ENCODE data around the gene DGKG.

DGKG gene

GRCh38 chr3:186143250-186143649, 218.8 kb downstream of the DGKG start:
- peaks cover 33% of the 10 kb centered on the region for H3K4me1 ChIP-seq (ENCODE audit: insufficient read depth, low read length, poor library complexity, severe bottlenecking)

GRCh38 chr3:186142393-186142932, 219.6 kb downstream of the DGKG start:
- Histone ChIP-seq H3K4me3 (ENCODE audit: low read length, poor library complexity, severe bottlenecking) (peak overlapping the region; percentile 16), H4K20me1 (ENCODE audit: insufficient read depth, low read length, poor library complexity, severe bottlenecking) (no peaks in the 10 kb centered on the region), H3K27me3 (ENCODE audit: insufficient read depth, low read length, poor library complexity, severe bottlenecking) (no peaks in the 10 kb centered on the region)

More at GRCh38 chr3:186143250-186143649, 218.8 kb downstream of the DGKG start:
- Histone ChIP-seq H2AFZ (ENCODE audit: low read length) (no peak overlapping the region), H3K9me3 (ENCODE audit: insufficient read depth, low read depth, low read length) (no peaks in the 10 kb centered on the region), H3K4me3 (ENCODE audit: low read length, poor library complexity, severe bottlenecking) (no peak overlapping the region), H3K36me3 (ENCODE audit: insufficient read depth, low read length) (no peaks in the 10 kb centered on the region), H3K4me2 (ENCODE audit: low read depth, low read length, poor library complexity, severe bottlenecking) (peak overlapping the region; percentile 57), H3K27me3 (ENCODE audit: insufficient read depth, low read length, poor library complexity, severe bottlenecking) (no peaks in the 10 kb centered on the region), H3K9me2 (replicated peaks; ENCODE audit: low read depth, low read length) (no peaks in the 10 kb centered on the region), H3K79me2 (ENCODE audit: insufficient read depth, low read length) (no peaks in the 10 kb centered on the region), H4K20me1 (ENCODE audit: insufficient read depth, low read length, poor library complexity, severe bottlenecking) (no peaks in the 10 kb centered on the region), H3K9ac (ENCODE audit: low read depth, low read length, poor library complexity, severe bottlenecking) (no peak overlapping the region), H3F3A (ENCODE audit: low read depth) (no peaks in the 10 kb centered on the region)
- TF ChIP-seq CTCF (conservative IDR thresholded peaks at IDR 0.05; ENCODE audit: low read length) (no peak), EZH2phosphoT487 (IDR thresholded peaks at IDR 0.05; ENCODE audit: borderline replicate concordance) (no peak)

GRCh38 chr3:186141790-186142189, 220.2 kb downstream of the DGKG start:
- no peaks in the 10 kb centered on the region for H3K79me2 ChIP-seq (ENCODE audit: insufficient read depth, low read length)
- no peak for TF ChIP-seq EZH2phosphoT487 (IDR thresholded peaks at IDR 0.05; ENCODE audit: borderline replicate concordance)

More at GRCh38 chr3:186142393-186142932, 219.6 kb downstream of the DGKG start:
- H3K9me2 ChIP-seq (replicated peaks; ENCODE audit: low read depth, low read length), result no peaks in the 10 kb centered on the region
- H3K36me3 ChIP-seq (ENCODE audit: insufficient read depth, low read length), result no peaks in the 10 kb centered on the region
- H3K79me2 ChIP-seq (ENCODE audit: insufficient read depth, low read length), result no peaks in the 10 kb centered on the region
- TF ChIP-seq CTCF (conservative IDR thresholded peaks at IDR 0.05; ENCODE audit: low read length) (no peak), EZH2phosphoT487 (IDR thresholded peaks at IDR 0.05; ENCODE audit: borderline replicate concordance) (no peak)
- no peaks in the 10 kb centered on the region for H3K9me3 ChIP-seq (ENCODE audit: insufficient read depth, low read depth, low read length)
- peak overlapping the region; percentile 4 for H3K9ac ChIP-seq (ENCODE audit: low read depth, low read length, poor library complexity, severe bottlenecking)
- peak overlapping the region; percentile 57 for H3K4me2 ChIP-seq (ENCODE audit: low read depth, low read length, poor library complexity, severe bottlenecking)
- H3K4me1 ChIP-seq (ENCODE audit: insufficient read depth, low read length, poor library complexity, severe bottlenecking), result peaks cover 33% of the 10 kb centered on the region
- no peaks in the 10 kb centered on the region for H3F3A ChIP-seq (ENCODE audit: low read depth)
- H2AFZ ChIP-seq (ENCODE audit: low read length), result no peak overlapping the region

More at GRCh38 chr3:186141790-186142189, 220.2 kb downstream of the DGKG start:
- Histone ChIP-seq H3K9ac (ENCODE audit: low read depth, low read length, poor library complexity, severe bottlenecking) (peak overlapping the region; percentile 4), H3K4me3 (ENCODE audit: low read length, poor library complexity, severe bottlenecking) (no peak overlapping the region), H3K27me3 (ENCODE audit: insufficient read depth, low read length, poor library complexity, severe bottlenecking) (no peaks in the 10 kb centered on the region), H3K9me3 (ENCODE audit: insufficient read depth, low read depth, low read length) (no peaks in the 10 kb centered on the region), H3K9me2 (replicated peaks; ENCODE audit: low read depth, low read length) (no peaks in the 10 kb centered on the region), H4K20me1 (ENCODE audit: insufficient read depth, low read length, poor library complexity, severe bottlenecking) (no peaks in the 10 kb centered on the region), H3K4me2 (ENCODE audit: low read depth, low read length, poor library complexity, severe bottlenecking) (peak overlapping the region; percentile 57), H3K4me1 (ENCODE audit: insufficient read depth, low read length, poor library complexity, severe bottlenecking) (peaks cover 27% of the 10 kb centered on the region), H3K36me3 (ENCODE audit: insufficient read depth, low read length) (no peaks in the 10 kb centered on the region), H3F3A (ENCODE audit: low read depth) (no peaks in the 10 kb centered on the region), H2AFZ (ENCODE audit: low read length) (no peak overlapping the region)
